ENCODE measurements around the gene SPIRE1.

- TF ChIP-seq CTCF (IDR thresholded peaks at IDR 0.05) (no peak), EP300 (IDR thresholded peaks at IDR 0.05) (no peak)
Measured at GRCh38 chr18:12608301-12608700, 49.6 kb downstream of the SPIRE1 start.

All from tibial nerve (tissue), 4 donors.